K562 (cell line): ENCODE results near the gene HCRTR1. TPM values are rescaled to one million over a fixed set of nuclear protein-coding genes. Genes with fewer than 3 reads are reported as not detected.
A peak's percentile ranks its signal among the peaks of the same experiment; 100 is the strongest.

Experiments
- ATAC-seq: fragments of 200-7000 bp; cut with Tn5 transposase; 3 replicates; pipeline ENCODE4 v1.9.1; 2020; ENCODE audit warnings: moderate library complexity
- BruUV-seq: library from RNA; stranded (reverse); fragments of 400-500 nt; replicated peaks from 2 replicates; lab custom pipeline; 2021; lab: Mats Ljungman, UMichigan
- CTCF ChIA-PET: fragments of 300-600 bp; formaldehyde crosslinking; extraction: SDS; loops from one replicate; lab custom pipeline; 2021; ENCODE audit warnings: low intra/inter-chr PET ratio; lab: Yijun Ruan, JAX
- POLR2A ChIA-PET: fragments of 300-600, 350-650 bp; sonication (Branson Sonifier 250); formaldehyde crosslinking; extraction: SDS; loops from one replicate; lab custom pipeline; 2021; ENCODE audit warnings: antibody characterized with exemption, inconsistent platforms; lab: Yijun Ruan, JAX
- DNase-seq, 4 experiments: peaks; one replicate each; pipeline versions ENCODE4 v3.0.0 to v3.0.0-alpha.2; 2011 to 2018; ENCODE audit warnings: low spot score in 3 of 4, mixed read lengths in 3 of 4; ENCODE audit errors: extremely low read depth in 1 of 4
- FAIRE-seq: peaks from 2 replicates; lab custom pipeline; 2011; peaks lifted over from hg19 to GRCh38; lab: Jason Lieb, UNC
- H2AFZ ChIP-seq: 2 replicates; pipeline ENCODE4 v1.6.0; 2011; ENCODE audit warnings: low read depth, low read length, control low read depth, inconsistent platforms
- H3K27ac ChIP-seq: fragments of 200-600 bp; 3 replicates; pipeline ENCODE4 v1.8.0; 2011; ENCODE audit warnings: low read depth, mild to moderate bottlenecking, control low read depth, inconsistent platforms, low read length, moderate library complexity, mixed read lengths; ENCODE audit errors: extremely low read depth
- H3K27me3 ChIP-seq, 2 experiments: fragments of 300-600 bp in 1 of 2; 2 replicates in 1 of 2; 3 replicates in 1 of 2; pipeline versions ENCODE4 v1.6.0 to v1.8.0; 2011; ENCODE audit warnings: inconsistent platforms in 2 of 2, low read length in 2 of 2, mild to moderate bottlenecking in 1 of 2, mixed read lengths in 1 of 2, moderate library complexity in 1 of 2; ENCODE audit not compliant: control insufficient read depth in 2 of 2, insufficient read depth in 2 of 2
- H3K36me3 ChIP-seq: fragments of 300-600 bp; 3 replicates; pipeline ENCODE4 v1.8.0; 2011; ENCODE audit warnings: mild to moderate bottlenecking, low read length, inconsistent platforms; ENCODE audit not compliant: control insufficient read depth, insufficient read depth
- H3K4me1 ChIP-seq, 2 experiments: fragments of 200-600 bp in 1 of 2; replicated peaks in 1 of 2; 2 replicates in 1 of 2; 3 replicates in 1 of 2; pipeline versions ENCODE4 v1.5.1 to v1.8.0; 2011; ENCODE audit warnings: inconsistent platforms in 2 of 2, low read length in 2 of 2, mild to moderate bottlenecking in 1 of 2, mixed read lengths in 1 of 2, moderate library complexity in 1 of 2; ENCODE audit not compliant: control insufficient read depth in 2 of 2, insufficient read depth in 2 of 2
- H3K4me2 ChIP-seq: 2 replicates; pipeline ENCODE4 v1.6.1; 2011; ENCODE audit warnings: low read length, control low read depth, inconsistent platforms, mixed read lengths; ENCODE audit not compliant: insufficient read depth
- H3K4me3 ChIP-seq: fragments of 200-600 bp; sonication (generic), shearing (Covaris generic); 2 replicates; pipeline ENCODE4 v1.5.1; 2016; ENCODE audit warnings: control low read depth, inconsistent platforms
- H3K79me2 ChIP-seq: fragments of 200-600 bp; 3 replicates; pipeline ENCODE4 v1.8.0; 2011; ENCODE audit warnings: low read length, inconsistent platforms; ENCODE audit not compliant: control insufficient read depth, insufficient read depth
- H3K9ac ChIP-seq, 2 experiments: 2 replicates each; pipeline versions ENCODE4 v1.6.0 to v1.6.1; 2011; ENCODE audit warnings: low read depth in 2 of 2, low read length in 2 of 2, control low read depth in 1 of 2, inconsistent platforms in 1 of 2, mild to moderate bottlenecking in 1 of 2, mixed read lengths in 1 of 2; ENCODE audit not compliant: insufficient read depth in 1 of 2
- H3K9me1 ChIP-seq: one replicate; pipeline ENCODE4 v1.6.0; 2011; ENCODE audit warnings: inconsistent platforms, mild to moderate bottlenecking, low read length, moderate library complexity; ENCODE audit not compliant: control insufficient read depth, insufficient read depth
- H3K9me3 ChIP-seq: replicated peaks from 2 replicates; pipeline ENCODE4 v1.5.1; 2011; ENCODE audit warnings: low read depth, low read length, inconsistent platforms; ENCODE audit not compliant: control insufficient read depth, insufficient read depth
- H4K20me1 ChIP-seq: replicated peaks from 2 replicates; pipeline ENCODE4 v1.6.1; 2011; ENCODE audit warnings: low read length, inconsistent platforms, mixed read lengths; ENCODE audit not compliant: control insufficient read depth, insufficient read depth
- IRF2 ChIP-seq: sonication (generic); formaldehyde crosslinking; IDR thresholded peaks from 2 replicates; pipeline ENCODE4 v1.8.1; 2022; ENCODE audit warnings: mild to moderate bottlenecking, missing genetic modification reagents
- ZFP36 ChIP-seq: fragments of 150-350 bp; IDR thresholded peaks from 2 replicates; pipeline ENCODE4 v1.6.1; 2018; ENCODE audit warnings: low read length, low read depth; ENCODE audit not compliant: partially characterized antibody
- WGBS: fragments of 100-300 bp; shearing (Covaris generic); methylation state at CpG from one replicate; pipeline ENCODE4 v1.1.6; 2016; ENCODE audit warnings: low coverage, mixed read lengths; ENCODE audit not compliant: insufficient coverage; ENCODE audit errors: missing lambda C conversion rate; 5-methylcytosine and 5-hydroxymethylcytosine counted together
- in situ Hi-C: fragments of 300-500 bp; cut with MboI; formaldehyde crosslinking; loops from 4 replicates; pipeline ENCODE4 v1.15.0; 2018; ENCODE audit warnings: inconsistent platforms, mixed read lengths
- intact Hi-C: fragments of 100-400 bp; cut with micrococcal nuclease; formaldehyde crosslinking; loops from 2 replicates; pipeline ENCODE4 v1.14.2; 2022
- polyA plus RNA-seq, 8 experiments: library from polyadenylated mRNA; depleted of rRNA in 4 of 8; stranded (reverse) in 5 of 8; unstranded in 3 of 8; fragments of >200 nt; fragmentation: Nextera tagmentation in 2 of 8; fragmentation: Illumina TruSeq in 1 of 8; extraction: Ambion mirVana in 2 of 8; extraction: Trizol in 1 of 8; gene quantifications; 2 replicates each; pipeline versions ENCODE4 v1.2.1 to v1.2.3, GENCODE V29; 2011 to 2014; ENCODE audit warnings: inconsistent platforms in 1 of 8, missing spikeins in 1 of 8
- total RNA-seq, 7 experiments: library from RNA; depleted of rRNA in 6 of 7; stranded (reverse); fragments of >200 nt in 6 of 7; fragmentation: Illumina TruSeq in 2 of 7; extraction: Trizol in 2 of 7; gene quantifications; 2 replicates each; pipeline versions ENCODE4 v1.2.1 to v1.2.3, GENCODE V29; 2011 to 2021; ENCODE audit warnings: low replicate concordance in 1 of 7

HCRTR1 gene
- total and polyA plus RNA-seq, 9 of the 15 experiments (the other 6 are each of a cell fraction or from before 2014, with no cell fraction given): not detected

GRCh38 chr1:31583082-31583994 lies 34.2 kb upstream of the HCRTR1 start:
- no peaks in the 10 kb centered on the region for H3K79me2 ChIP-seq
- ChIA-PET CTCF (no interaction called here), POLR2A (no interaction called here)
- intact Hi-C loops (no loop called here), in situ Hi-C loops (no loop called here)
- 14% methylated on average over 16 of the region's 16 CpGs for WGBS
- DNase-seq (peak in 1 of 4 experiments; percentile 5), FAIRE-seq (no peak), ATAC-seq (no peak)
- no peak overlapping the region for H3K9ac ChIP-seq
- peaks cover 38 to 79% of the 10 kb centered on the region in 2 experiments for H3K27me3 ChIP-seq
- H2AFZ ChIP-seq: no peak overlapping the region
- no peak overlapping the region for H3K4me2 ChIP-seq
- no peak overlapping the region for H3K4me3 ChIP-seq
- no peak for TF ChIP-seq IRF2 (CRISPR knock-in tag)
- TF ChIP-seq ZFP36: peak; percentile 56
- peaks cover 0 to 15% of the 10 kb centered on the region in 2 experiments; a peak in 2 of 5 replicates for H3K4me1 ChIP-seq
- H3K9me3 ChIP-seq: no peaks in the 10 kb centered on the region
- H4K20me1 ChIP-seq: peaks cover 14% of the 10 kb centered on the region
- no peaks in the 10 kb centered on the region for H3K9me1 ChIP-seq
- H3K36me3 ChIP-seq: no peaks in the 10 kb centered on the region
- H3K27ac ChIP-seq: no peak overlapping the region
- no TSS peak for BruUV-seq
